ENCODE results near the gene DENND6B. TPM values are rescaled to one million over a fixed set of nuclear protein-coding genes. Genes with fewer than 3 reads are reported as not detected.

Gene DENND6B
- total RNA-seq, 1 experiment from 2014 or later = 2.5 TPM

DNA sequence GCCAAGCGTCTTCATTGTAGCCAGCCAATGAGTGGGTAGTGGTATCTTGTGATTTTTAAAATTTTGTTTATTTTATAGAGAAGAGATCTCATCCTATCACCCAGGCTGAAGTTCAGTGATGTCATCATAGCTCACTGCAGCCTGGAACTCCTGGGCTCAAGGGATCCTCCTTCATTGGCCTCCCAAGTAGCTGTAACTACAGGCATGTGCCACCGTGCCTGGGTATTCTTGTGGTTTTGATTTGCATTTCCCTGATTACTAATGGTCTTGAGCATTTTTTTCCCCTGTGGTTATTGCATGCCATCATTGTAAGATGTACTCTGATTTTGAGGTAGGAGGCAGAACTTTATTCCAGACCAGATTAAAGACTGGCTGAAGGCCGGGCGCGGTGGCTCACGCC is 2.4 kb upstream of the DENND6B start:
- Mint-ChIP-seq H3K4me1 (peaks cover 3% of the 10 kb centered on the region; the same call in 1 of the 2 replicates), H3K9me3 (no peaks in the 10 kb centered on the region), H3K27me3 (ENCODE audit: low read depth) (peaks cover 28% of the 10 kb centered on the region), H3K27ac (no peak overlapping the region), H3K4me3 (no peak overlapping the region), H3K36me3 (no peaks in the 10 kb centered on the region)
- no peak for TF ChIP-seq ELF4 (CRISPR knock-in tag; IDR thresholded peaks at IDR 0.05; ENCODE audit: low read depth)
- no peak for TF ChIP-seq ESRRA (CRISPR knock-in tag; IDR thresholded peaks at IDR 0.05; ENCODE audit: borderline replicate concordance)
- TF ChIP-seq, protein P1, sequence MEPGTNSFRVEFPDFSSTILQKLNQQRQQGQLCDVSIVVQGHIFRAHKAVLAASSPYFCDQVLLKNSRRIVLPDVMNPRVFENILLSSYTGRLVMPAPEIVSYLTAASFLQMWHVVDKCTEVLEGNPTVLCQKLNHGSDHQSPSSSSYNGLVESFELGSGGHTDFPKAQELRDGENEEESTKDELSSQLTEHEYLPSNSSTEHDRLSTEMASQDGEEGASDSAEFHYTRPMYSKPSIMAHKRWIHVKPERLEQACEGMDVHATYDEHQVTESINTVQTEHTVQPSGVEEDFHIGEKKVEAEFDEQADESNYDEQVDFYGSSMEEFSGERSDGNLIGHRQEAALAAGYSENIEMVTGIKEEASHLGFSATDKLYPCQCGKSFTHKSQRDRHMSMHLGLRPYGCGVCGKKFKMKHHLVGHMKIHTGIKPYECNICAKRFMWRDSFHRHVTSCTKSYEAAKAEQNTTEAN (CRISPR knock-in tag; IDR thresholded peaks at IDR 0.05) = no peak
- no peak for TF ChIP-seq ZNF263 (CRISPR knock-in tag; IDR thresholded peaks at IDR 0.05; ENCODE audit: low read depth)
- TF ChIP-seq, protein P2, sequence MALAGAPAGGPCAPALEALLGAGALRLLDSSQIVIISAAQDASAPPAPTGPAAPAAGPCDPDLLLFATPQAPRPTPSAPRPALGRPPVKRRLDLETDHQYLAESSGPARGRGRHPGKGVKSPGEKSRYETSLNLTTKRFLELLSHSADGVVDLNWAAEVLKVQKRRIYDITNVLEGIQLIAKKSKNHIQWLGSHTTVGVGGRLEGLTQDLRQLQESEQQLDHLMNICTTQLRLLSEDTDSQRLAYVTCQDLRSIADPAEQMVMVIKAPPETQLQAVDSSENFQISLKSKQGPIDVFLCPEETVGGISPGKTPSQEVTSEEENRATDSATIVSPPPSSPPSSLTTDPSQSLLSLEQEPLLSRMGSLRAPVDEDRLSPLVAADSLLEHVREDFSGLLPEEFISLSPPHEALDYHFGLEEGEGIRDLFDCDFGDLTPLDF (CRISPR knock-in tag; IDR thresholded peaks at IDR 0.05) = no peak
- no peak for TF ChIP-seq ZNF416 (CRISPR knock-in tag; IDR thresholded peaks at IDR 0.05)
- no peak for TF ChIP-seq PRRX2 (CRISPR knock-in tag; IDR thresholded peaks at IDR 0.05)
- TF ChIP-seq, protein P3, sequence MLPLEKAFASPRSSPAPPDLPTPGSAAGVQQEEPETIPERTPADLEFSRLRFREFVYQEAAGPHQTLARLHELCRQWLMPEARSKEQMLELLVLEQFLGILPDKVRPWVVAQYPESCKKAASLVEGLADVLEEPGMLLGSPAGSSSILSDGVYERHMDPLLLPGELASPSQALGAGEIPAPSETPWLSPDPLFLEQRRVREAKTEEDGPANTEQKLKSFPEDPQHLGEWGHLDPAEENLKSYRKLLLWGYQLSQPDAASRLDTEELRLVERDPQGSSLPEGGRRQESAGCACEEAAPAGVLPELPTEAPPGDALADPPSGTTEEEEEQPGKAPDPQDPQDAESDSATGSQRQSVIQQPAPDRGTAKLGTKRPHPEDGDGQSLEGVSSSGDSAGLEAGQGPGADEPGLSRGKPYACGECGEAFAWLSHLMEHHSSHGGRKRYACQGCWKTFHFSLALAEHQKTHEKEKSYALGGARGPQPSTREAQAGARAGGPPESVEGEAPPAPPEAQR (CRISPR knock-in tag; IDR thresholded peaks at IDR 0.05) = no peak
- TF ChIP-seq, protein P4, sequence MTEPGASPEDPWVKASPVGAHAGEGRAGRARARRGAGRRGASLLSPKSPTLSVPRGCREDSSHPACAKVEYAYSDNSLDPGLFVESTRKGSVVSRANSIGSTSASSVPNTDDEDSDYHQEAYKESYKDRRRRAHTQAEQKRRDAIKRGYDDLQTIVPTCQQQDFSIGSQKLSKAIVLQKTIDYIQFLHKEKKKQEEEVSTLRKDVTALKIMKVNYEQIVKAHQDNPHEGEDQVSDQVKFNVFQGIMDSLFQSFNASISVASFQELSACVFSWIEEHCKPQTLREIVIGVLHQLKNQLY (CRISPR knock-in tag; IDR thresholded peaks at IDR 0.05) = no peak
- no peak for TF ChIP-seq OVOL2 (CRISPR knock-in tag; IDR thresholded peaks at IDR 0.05; ENCODE audit: borderline replicate concordance)
- CTCF ChIA-PET = interaction anchor here (0.7 to 3.4 kb wide), 4 partner anchors 12 to 53 kb away, joined by 3 to 19 read pairs (median 6); partner anchors contain the start of gene PLXNB2
- POLR2A ChIA-PET = no interaction called here
- DNase-seq (ENCODE audit: low spot score) = no peak
- ATAC-seq = no peak

DNA sequence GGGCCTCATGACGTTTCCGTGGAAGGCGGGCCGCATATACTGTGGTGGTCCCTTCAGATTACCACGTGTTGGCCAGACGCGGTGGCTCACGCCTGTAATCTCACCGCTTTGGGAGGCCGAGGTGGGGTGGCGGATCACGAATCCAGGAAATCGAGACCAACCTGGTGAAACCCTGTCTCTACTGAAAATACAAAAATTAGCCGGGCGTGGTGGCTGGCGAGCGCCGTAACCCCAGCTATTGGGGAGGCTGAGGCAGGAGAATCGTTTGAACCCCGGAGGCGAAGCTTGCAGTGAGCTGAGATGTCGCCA is 853 bp upstream of the DENND6B start:
- Mint-ChIP-seq H3K4me1 (peaks cover 3% of the 10 kb centered on the region; the same call in 1 of the 2 replicates), H3K36me3 (no peaks in the 10 kb centered on the region), H3K9me3 (no peaks in the 10 kb centered on the region), H3K27me3 (ENCODE audit: low read depth) (peaks cover 28% of the 10 kb centered on the region), H3K4me3 (peak overlapping the region; percentile 68), H3K27ac (no peak overlapping the region; the same call in 1 of the 2 replicates)
- no peak for DNase-seq (ENCODE audit: low spot score)
- CTCF ChIA-PET = interaction anchor here (0.6 to 4.9 kb wide), 23 partner anchors 11 to 269 kb away, joined by 3 to 41 read pairs (median 5); partner anchors contain the start of genes HDAC10, MAPK12 and PLXNB2
- ATAC-seq = no peak
- POLR2A ChIA-PET = no interaction called here
- TF ChIP-seq, protein P5, sequence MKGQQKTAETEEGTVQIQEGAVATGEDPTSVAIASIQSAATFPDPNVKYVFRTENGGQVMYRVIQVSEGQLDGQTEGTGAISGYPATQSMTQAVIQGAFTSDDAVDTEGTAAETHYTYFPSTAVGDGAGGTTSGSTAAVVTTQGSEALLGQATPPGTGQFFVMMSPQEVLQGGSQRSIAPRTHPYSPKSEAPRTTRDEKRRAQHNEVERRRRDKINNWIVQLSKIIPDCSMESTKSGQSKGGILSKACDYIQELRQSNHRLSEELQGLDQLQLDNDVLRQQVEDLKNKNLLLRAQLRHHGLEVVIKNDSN (CRISPR knock-in tag; IDR thresholded peaks at IDR 0.05) = no peak
- TF ChIP-seq, protein P6, sequence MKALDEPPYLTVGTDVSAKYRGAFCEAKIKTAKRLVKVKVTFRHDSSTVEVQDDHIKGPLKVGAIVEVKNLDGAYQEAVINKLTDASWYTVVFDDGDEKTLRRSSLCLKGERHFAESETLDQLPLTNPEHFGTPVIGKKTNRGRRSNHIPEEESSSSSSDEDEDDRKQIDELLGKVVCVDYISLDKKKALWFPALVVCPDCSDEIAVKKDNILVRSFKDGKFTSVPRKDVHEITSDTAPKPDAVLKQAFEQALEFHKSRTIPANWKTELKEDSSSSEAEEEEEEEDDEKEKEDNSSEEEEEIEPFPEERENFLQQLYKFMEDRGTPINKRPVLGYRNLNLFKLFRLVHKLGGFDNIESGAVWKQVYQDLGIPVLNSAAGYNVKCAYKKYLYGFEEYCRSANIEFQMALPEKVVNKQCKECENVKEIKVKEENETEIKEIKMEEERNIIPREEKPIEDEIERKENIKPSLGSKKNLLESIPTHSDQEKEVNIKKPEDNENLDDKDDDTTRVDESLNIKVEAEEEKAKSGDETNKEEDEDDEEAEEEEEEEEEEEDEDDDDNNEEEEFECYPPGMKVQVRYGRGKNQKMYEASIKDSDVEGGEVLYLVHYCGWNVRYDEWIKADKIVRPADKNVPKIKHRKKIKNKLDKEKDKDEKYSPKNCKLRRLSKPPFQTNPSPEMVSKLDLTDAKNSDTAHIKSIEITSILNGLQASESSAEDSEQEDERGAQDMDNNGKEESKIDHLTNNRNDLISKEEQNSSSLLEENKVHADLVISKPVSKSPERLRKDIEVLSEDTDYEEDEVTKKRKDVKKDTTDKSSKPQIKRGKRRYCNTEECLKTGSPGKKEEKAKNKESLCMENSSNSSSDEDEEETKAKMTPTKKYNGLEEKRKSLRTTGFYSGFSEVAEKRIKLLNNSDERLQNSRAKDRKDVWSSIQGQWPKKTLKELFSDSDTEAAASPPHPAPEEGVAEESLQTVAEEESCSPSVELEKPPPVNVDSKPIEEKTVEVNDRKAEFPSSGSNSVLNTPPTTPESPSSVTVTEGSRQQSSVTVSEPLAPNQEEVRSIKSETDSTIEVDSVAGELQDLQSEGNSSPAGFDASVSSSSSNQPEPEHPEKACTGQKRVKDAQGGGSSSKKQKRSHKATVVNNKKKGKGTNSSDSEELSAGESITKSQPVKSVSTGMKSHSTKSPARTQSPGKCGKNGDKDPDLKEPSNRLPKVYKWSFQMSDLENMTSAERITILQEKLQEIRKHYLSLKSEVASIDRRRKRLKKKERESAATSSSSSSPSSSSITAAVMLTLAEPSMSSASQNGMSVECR (CRISPR knock-in tag; IDR thresholded peaks at IDR 0.05; ENCODE audit: borderline replicate concordance) = no peak
- TF ChIP-seq NR1H2 (CRISPR knock-in tag; IDR thresholded peaks at IDR 0.05) = no peak
- no peak for TF ChIP-seq TP53 (CRISPR knock-in tag; IDR thresholded peaks at IDR 0.05)
- no peak for TF ChIP-seq ELF4 (CRISPR knock-in tag; IDR thresholded peaks at IDR 0.05; ENCODE audit: low read depth)
- TF ChIP-seq MXD4 (CRISPR knock-in tag; IDR thresholded peaks at IDR 0.05; ENCODE audit: borderline replicate concordance) = no peak
- TF ChIP-seq, protein P7, sequence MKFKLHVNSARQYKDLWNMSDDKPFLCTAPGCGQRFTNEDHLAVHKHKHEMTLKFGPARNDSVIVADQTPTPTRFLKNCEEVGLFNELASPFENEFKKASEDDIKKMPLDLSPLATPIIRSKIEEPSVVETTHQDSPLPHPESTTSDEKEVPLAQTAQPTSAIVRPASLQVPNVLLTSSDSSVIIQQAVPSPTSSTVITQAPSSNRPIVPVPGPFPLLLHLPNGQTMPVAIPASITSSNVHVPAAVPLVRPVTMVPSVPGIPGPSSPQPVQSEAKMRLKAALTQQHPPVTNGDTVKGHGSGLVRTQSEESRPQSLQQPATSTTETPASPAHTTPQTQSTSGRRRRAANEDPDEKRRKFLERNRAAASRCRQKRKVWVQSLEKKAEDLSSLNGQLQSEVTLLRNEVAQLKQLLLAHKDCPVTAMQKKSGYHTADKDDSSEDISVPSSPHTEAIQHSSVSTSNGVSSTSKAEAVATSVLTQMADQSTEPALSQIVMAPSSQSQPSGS (CRISPR knock-in tag; IDR thresholded peaks at IDR 0.05; ENCODE audit: borderline replicate concordance, low read depth) = no peak
- TF ChIP-seq ZBTB21 (CRISPR knock-in tag; IDR thresholded peaks at IDR 0.05; ENCODE audit: borderline replicate concordance) = no peak
- no peak for TF ChIP-seq ESRRA (CRISPR knock-in tag; IDR thresholded peaks at IDR 0.05; ENCODE audit: borderline replicate concordance)
- no peak for TF ChIP-seq SMAD4 (CRISPR knock-in tag; IDR thresholded peaks at IDR 0.05)
- TF ChIP-seq, protein P8, sequence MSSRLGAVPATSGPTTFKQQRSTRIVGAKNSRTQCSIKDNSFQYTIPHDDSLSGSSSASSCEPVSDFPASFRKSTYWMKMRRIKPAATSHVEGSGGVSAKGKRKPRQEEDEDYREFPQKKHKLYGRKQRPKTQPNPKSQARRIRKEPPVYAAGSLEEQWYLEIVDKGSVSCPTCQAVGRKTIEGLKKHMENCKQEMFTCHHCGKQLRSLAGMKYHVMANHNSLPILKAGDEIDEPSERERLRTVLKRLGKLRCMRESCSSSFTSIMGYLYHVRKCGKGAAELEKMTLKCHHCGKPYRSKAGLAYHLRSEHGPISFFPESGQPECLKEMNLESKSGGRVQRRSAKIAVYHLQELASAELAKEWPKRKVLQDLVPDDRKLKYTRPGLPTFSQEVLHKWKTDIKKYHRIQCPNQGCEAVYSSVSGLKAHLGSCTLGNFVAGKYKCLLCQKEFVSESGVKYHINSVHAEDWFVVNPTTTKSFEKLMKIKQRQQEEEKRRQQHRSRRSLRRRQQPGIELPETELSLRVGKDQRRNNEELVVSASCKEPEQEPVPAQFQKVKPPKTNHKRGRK (CRISPR knock-in tag; IDR thresholded peaks at IDR 0.05; ENCODE audit: borderline replicate concordance) = no peak

All from WTC11 (cell line).